ENCODE data around the gene CPB2.

Gene CPB2

GRCh38 chr13:46104868-46105267 is at the start of gene CPB2:
Gene CPB2, minus strand, starts transcription at chr13:46105033. Its CDS starts 24 bp downstream, at chr13:46105009.
- Histone ChIP-seq H3K4me3 (ENCODE audit: low read length, poor library complexity, severe bottlenecking) (no peak within 1 kb of the TSS), H2AFZ (ENCODE audit: low read length) (no peak within 1 kb of the TSS), H3K9me3 (ENCODE audit: insufficient read depth, low read depth, low read length) (no peaks in the 10 kb centered on the region), H3K4me1 (ENCODE audit: insufficient read depth, low read length, poor library complexity, severe bottlenecking) (peaks cover 66% of the 10 kb centered on the region), H3K4me2 (ENCODE audit: low read depth, low read length, poor library complexity, severe bottlenecking) (no peak within 1 kb of the TSS), H3K79me2 (ENCODE audit: insufficient read depth, low read length) (no peaks in the 10 kb centered on the region), H4K20me1 (ENCODE audit: insufficient read depth, low read length, poor library complexity, severe bottlenecking) (no peaks in the 10 kb centered on the region), H3K27me3 (ENCODE audit: insufficient read depth, low read length, poor library complexity, severe bottlenecking) (no peaks in the 10 kb centered on the region), H3K36me3 (ENCODE audit: insufficient read depth, low read length) (no peaks in the 10 kb centered on the region), H3K9me2 (replicated peaks; ENCODE audit: low read depth, low read length) (no peaks in the 10 kb centered on the region), H3F3A (ENCODE audit: low read depth) (peaks cover 6% of the 10 kb centered on the region; the same call in 1 of the 2 replicates), H3K9ac (ENCODE audit: low read depth, low read length, poor library complexity, severe bottlenecking) (no peak within 1 kb of the TSS)
- no peak for TF ChIP-seq EZH2phosphoT487 (IDR thresholded peaks at IDR 0.05; ENCODE audit: borderline replicate concordance)
- no peak for TF ChIP-seq CTCF (conservative IDR thresholded peaks at IDR 0.05; ENCODE audit: low read length)

GRCh38 chr13:46154136-46154801 is 49.4 kb upstream of the CPB2 start:
- Histone ChIP-seq H3K4me3 (ENCODE audit: low read length, poor library complexity, severe bottlenecking) (no peak overlapping the region), H2AFZ (ENCODE audit: low read length) (no peak overlapping the region), H4K20me1 (ENCODE audit: insufficient read depth, low read length, poor library complexity, severe bottlenecking) (peaks cover 29% of the 10 kb centered on the region), H3F3A (ENCODE audit: low read depth) (peaks cover 3% of the 10 kb centered on the region; the same call in 1 of the 2 replicates), H3K9me2 (replicated peaks; ENCODE audit: low read depth, low read length) (no peaks in the 10 kb centered on the region), H3K9me3 (ENCODE audit: insufficient read depth, low read depth, low read length) (no peaks in the 10 kb centered on the region), H3K4me2 (ENCODE audit: low read depth, low read length, poor library complexity, severe bottlenecking) (no peak overlapping the region), H3K9ac (ENCODE audit: low read depth, low read length, poor library complexity, severe bottlenecking) (no peak overlapping the region), H3K4me1 (ENCODE audit: insufficient read depth, low read length, poor library complexity, severe bottlenecking) (no peaks in the 10 kb centered on the region), H3K79me2 (ENCODE audit: insufficient read depth, low read length) (peaks cover 30% of the 10 kb centered on the region), H3K36me3 (ENCODE audit: insufficient read depth, low read length) (peaks cover 96% of the 10 kb centered on the region), H3K27me3 (ENCODE audit: insufficient read depth, low read length, poor library complexity, severe bottlenecking) (no peaks in the 10 kb centered on the region)
- no peak for TF ChIP-seq CTCF (conservative IDR thresholded peaks at IDR 0.05; ENCODE audit: low read length)
- no peak for TF ChIP-seq EZH2phosphoT487 (IDR thresholded peaks at IDR 0.05; ENCODE audit: borderline replicate concordance)

GRCh38 chr13:46152627-46153328 is 47.9 kb upstream of the CPB2 start:
- Histone ChIP-seq H3K9ac (ENCODE audit: low read depth, low read length, poor library complexity, severe bottlenecking) (no peak overlapping the region), H3F3A (ENCODE audit: low read depth) (peaks cover 3% of the 10 kb centered on the region; the same call in 1 of the 2 replicates), H2AFZ (ENCODE audit: low read length) (no peak overlapping the region), H4K20me1 (ENCODE audit: insufficient read depth, low read length, poor library complexity, severe bottlenecking) (peaks cover 18% of the 10 kb centered on the region), H3K27me3 (ENCODE audit: insufficient read depth, low read length, poor library complexity, severe bottlenecking) (no peaks in the 10 kb centered on the region), H3K9me2 (replicated peaks; ENCODE audit: low read depth, low read length) (no peaks in the 10 kb centered on the region), H3K36me3 (ENCODE audit: insufficient read depth, low read length) (peaks cover 96% of the 10 kb centered on the region), H3K79me2 (ENCODE audit: insufficient read depth, low read length) (peaks cover 15% of the 10 kb centered on the region), H3K9me3 (ENCODE audit: insufficient read depth, low read depth, low read length) (no peaks in the 10 kb centered on the region), H3K4me3 (ENCODE audit: low read length, poor library complexity, severe bottlenecking) (no peak overlapping the region), H3K4me1 (ENCODE audit: insufficient read depth, low read length, poor library complexity, severe bottlenecking) (no peaks in the 10 kb centered on the region), H3K4me2 (ENCODE audit: low read depth, low read length, poor library complexity, severe bottlenecking) (no peak overlapping the region)
- TF ChIP-seq CTCF (conservative IDR thresholded peaks at IDR 0.05; ENCODE audit: low read length) (no peak), EZH2phosphoT487 (IDR thresholded peaks at IDR 0.05; ENCODE audit: borderline replicate concordance) (no peak)

All from Loucy (cell line).